ENCODE measurements around the gene DNAI7.

The DNAI7 gene

DNA sequence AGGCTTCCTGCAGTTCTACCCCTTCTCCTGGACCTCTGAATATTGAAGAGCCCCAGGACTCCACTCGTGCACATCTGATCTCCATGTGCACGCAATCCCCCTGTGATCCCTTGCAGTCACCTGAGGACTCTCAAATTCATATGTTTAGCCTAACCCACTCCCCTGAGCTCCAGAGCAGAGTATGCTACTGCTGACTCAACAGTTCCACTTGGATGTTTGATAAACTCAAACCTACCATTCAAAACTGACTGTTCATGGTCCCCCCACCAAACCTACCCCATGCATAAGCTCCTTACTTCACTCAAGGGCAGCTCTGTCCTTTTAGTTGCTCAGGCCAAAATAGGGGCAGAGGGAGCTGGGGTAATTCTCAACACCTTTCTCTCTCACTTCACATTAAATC is 96.0 kb downstream of the DNAI7 start:
- no peak for DNase-seq

GRCh38 chr12:25089738-25090137 is 105.2 kb downstream of the DNAI7 start:
- DNase-seq: no peak

DNA sequence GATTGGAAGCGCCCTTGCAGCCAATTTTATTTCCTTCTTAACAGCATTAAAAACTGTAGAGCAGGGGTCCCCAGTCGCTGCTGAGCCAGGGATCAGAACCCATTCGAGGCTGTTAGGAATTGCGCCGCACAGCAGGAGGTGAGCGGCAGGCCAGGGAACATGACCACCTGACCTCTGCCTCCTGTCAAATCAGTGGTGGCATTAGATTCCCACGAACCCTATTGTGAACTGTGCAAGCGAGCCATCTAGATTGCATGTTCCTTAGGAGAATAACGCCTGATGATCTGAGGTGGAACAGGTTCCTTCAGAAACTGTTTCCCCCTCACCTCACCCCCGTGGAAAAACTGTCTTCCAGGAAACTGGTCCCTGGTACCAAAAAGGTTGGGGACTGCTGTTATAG is 107.4 kb downstream of the DNAI7 start:
- DNase-seq: no peak

DNA sequence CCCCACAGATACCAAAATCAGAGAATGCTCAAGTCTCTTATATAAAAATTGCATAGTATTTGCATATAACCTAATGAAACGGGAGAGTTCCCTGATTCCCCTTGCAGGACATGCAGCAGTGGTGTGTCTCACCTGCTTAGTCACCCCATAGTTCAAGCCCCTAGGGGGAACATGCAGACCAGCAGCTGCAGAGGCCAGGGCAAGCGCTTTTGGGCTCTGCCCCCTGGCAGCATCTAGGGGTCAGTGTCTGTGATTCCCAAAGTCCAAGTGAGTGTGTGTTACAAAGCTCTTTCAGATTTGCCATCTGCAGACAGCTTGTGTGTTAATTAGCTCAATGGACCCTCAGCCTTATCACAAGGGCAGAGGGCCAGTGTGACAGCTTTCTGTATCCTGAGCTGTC is 110.1 kb downstream of the DNAI7 start:
- no peak for DNase-seq

DNA sequence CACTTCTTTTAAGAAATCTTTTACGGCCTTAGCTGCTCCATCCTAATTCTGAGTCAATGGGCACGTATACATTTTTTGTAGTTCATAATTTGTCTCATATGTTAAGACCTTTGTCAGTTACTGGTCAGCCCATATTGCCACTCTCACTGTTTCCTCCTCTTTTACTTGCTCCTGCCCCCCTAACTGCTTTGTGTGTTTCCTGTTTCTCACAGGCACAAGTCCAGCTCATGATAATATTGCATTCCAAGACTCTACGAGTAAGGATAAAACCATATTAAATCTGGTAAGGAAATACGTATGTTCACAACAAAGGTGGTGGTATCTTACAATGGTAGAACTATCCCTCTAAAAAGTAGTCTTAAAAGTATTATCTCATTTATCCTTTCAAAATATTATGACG is 111.7 kb downstream of the DNAI7 start:
- no peak for DNase-seq

DNA sequence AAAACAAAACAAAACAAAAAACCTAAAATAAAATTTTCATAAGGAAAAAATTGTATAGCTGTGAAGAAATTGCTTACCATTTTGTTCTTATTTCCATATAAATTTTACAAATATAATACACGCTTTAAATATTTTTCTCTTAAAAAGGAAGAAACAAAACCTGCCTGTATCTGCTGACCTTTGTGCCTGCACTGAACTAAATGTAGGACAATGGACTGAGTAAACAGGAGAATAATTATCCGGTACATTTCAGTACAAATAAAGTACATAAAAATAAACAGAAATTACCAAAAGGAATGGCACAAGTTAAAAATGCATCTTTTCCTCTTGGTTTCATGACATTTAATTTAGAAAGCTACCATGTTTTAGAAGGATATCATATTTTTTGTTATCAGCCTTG is 112.3 kb downstream of the DNAI7 start:
- no peak for DNase-seq

- DNase-seq: no peak
Observed at GRCh38 chr12:25079393-25079792, 115.6 kb downstream of the DNAI7 start.

DNA sequence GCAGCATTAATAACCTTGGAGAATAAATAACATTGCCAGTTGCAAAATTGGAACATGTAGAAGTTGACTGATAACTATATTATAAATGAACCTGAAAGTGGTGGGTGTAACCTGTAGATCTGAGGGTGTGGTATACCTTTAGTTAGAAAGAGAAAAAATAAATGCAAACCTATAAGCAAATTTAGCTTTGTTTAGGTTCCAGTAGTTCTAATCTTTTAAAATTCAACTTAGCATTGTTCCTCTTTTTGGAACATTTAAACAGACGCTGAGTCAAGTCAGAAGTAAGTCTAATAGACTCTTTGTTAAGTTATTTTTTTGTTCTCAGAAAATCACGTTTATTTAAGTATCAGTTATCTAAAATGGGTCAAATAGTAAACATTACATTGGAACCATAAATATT is 120.0 kb downstream of the DNAI7 start:
- DNase-seq: no peak

- no peak for DNase-seq
Observed at GRCh38 chr12:25074113-25074512, 120.8 kb downstream of the DNAI7 start.

GRCh38 chr12:25072906-25073650 is 121.9 kb downstream of the DNAI7 start:
- no peak for DNase-seq

GRCh38 chr12:25071366-25071765 is 123.6 kb downstream of the DNAI7 start:
- DNase-seq: no peak

DNA sequence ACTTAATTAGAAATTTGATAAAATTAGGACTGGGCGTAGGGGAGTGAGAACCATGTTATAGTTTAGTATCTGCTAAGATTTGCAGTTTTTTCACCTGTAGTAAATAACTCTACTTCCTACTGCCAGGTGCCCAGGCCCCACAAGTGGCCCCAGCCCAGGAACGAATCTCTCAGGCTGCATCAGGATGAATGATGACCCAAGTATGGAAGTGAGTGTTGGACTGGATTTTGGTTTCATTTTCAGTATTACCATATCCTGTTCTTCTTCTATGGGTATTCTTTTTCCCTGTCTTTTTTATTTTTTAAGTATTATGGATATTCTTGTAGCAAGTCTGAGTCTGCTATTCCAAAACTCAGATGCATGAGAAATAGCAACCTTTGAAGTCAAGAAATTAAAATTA is 125.7 kb downstream of the DNAI7 start:
- no peak for DNase-seq

- no peak for DNase-seq
Observed at GRCh38 chr12:25065035-25065434, 129.9 kb downstream of the DNAI7 start.

GRCh38 chr12:25063873-25064628 is 130.9 kb downstream of the DNAI7 start:
- DNase-seq: no peak

DNA sequence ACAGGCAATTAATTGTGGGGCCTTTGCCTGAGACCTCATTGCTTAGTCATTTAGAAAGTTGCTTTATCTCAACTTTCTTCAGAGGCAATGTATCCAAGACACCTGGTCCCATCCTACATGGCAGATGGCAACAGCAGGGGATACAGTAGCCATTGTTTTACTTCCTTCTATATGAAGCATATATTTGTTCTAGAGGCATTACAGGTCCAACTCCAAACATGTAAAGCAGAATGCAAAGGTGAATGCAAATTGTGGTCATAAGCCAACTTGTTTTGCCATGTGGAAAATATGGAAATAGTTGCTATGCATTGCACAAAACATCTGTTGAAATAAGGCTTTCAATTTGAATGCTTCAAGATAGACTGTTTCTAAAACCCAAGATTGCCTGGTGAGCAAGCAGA is 136.3 kb downstream of the DNAI7 start:
- DNase-seq: no peak

Data from activated CD4-positive, alpha-beta T cell treated with anti-CD3 and anti-CD28 coated beads for 1 hour (primary cell).